Measurements from ENCODE around the gene STK38. TPM values are rescaled to one million over a fixed set of nuclear protein-coding genes. Genes with fewer than 3 reads are reported as not detected.

STK38 gene
- total and polyA plus RNA-seq, 2 donors (not counting 1 experiment from before 2014, with no cell fraction given), result 26.9 to 42.6 TPM

- Histone ChIP-seq H3K4me1 (ENCODE audit: control insufficient read depth, extremely low read depth, insufficient read depth, low read length) (no peaks in the 10 kb centered on the region), H3K36me3 (ENCODE audit: control insufficient read depth, insufficient read depth, low read length) (no peaks in the 10 kb centered on the region), H3K27me3 (ENCODE audit: control insufficient read depth, insufficient read depth, low read length) (no peaks in the 10 kb centered on the region), H3K27ac (ENCODE audit: insufficient read depth, low read length) (no peak overlapping the region), H3K9ac (ENCODE audit: insufficient read depth, low read length) (no peak overlapping the region), H3K4me3 (replicated peaks in 1 of 4; ENCODE audit: control extremely low read depth in 1 of 4, insufficient read depth in 1 of 4, low read depth in 3 of 4, low read length in 4 of 4) (no peak overlapping the region), H4K20me1 (ENCODE audit: control insufficient read depth, extremely low read depth, insufficient read depth, low read length) (no peaks in the 10 kb centered on the region), H3K79me2 (ENCODE audit: control insufficient read depth, insufficient read depth, low read length) (no peaks in the 10 kb centered on the region), H3K9me3 (ENCODE audit: control insufficient read depth, insufficient read depth, low read depth, low read length) (no peaks in the 10 kb centered on the region), H3K4me2 (ENCODE audit: extremely low read depth, insufficient read depth, low read length) (no peak overlapping the region), H2AFZ (ENCODE audit: low read length) (no peak overlapping the region)
- no peak for TF ChIP-seq CTCF (conservative IDR thresholded peaks at IDR 0.05 in 1 of 2, IDR thresholded peaks at IDR 0.05 in 1 of 2; ENCODE audit: low read depth in 1 of 2, low read length in 2 of 2)
- TF ChIP-seq EZH2 (IDR thresholded peaks at IDR 0.05; ENCODE audit: low read length, missing control alignments), result no peak
- no peak for DNase-seq (ENCODE audit: low read depth in 2 of 2)
Measured at GRCh38 chr6:36563237-36563927, 16.1 kb upstream of the STK38 start.

GRCh38 chr6:36560822-36561221 lies 13.5 kb upstream of the STK38 start:
- Histone ChIP-seq H4K20me1 (ENCODE audit: control insufficient read depth, extremely low read depth, insufficient read depth, low read length) (no peaks in the 10 kb centered on the region), H2AFZ (ENCODE audit: low read length) (no peak overlapping the region), H3K4me2 (ENCODE audit: extremely low read depth, insufficient read depth, low read length) (no peak overlapping the region), H3K27me3 (ENCODE audit: control insufficient read depth, insufficient read depth, low read length) (no peaks in the 10 kb centered on the region), H3K79me2 (ENCODE audit: control insufficient read depth, insufficient read depth, low read length) (no peaks in the 10 kb centered on the region), H3K36me3 (ENCODE audit: control insufficient read depth, insufficient read depth, low read length) (no peaks in the 10 kb centered on the region), H3K27ac (ENCODE audit: insufficient read depth, low read length) (no peak overlapping the region), H3K9me3 (ENCODE audit: control insufficient read depth, insufficient read depth, low read depth, low read length) (no peaks in the 10 kb centered on the region), H3K4me3 (replicated peaks in 1 of 4; ENCODE audit: control extremely low read depth in 1 of 4, insufficient read depth in 1 of 4, low read depth in 3 of 4, low read length in 4 of 4) (no peak overlapping the region), H3K9ac (ENCODE audit: insufficient read depth, low read length) (no peak overlapping the region), H3K4me1 (ENCODE audit: control insufficient read depth, extremely low read depth, insufficient read depth, low read length) (no peaks in the 10 kb centered on the region)
- DNase-seq (ENCODE audit: low read depth in 2 of 2), result no peak
- TF ChIP-seq CTCF (conservative IDR thresholded peaks at IDR 0.05 in 1 of 2, IDR thresholded peaks at IDR 0.05 in 1 of 2; ENCODE audit: low read depth in 1 of 2, low read length in 2 of 2) (no peak), EZH2 (IDR thresholded peaks at IDR 0.05; ENCODE audit: low read length, missing control alignments) (no peak)

- TF ChIP-seq CTCF (conservative IDR thresholded peaks at IDR 0.05 in 1 of 2, IDR thresholded peaks at IDR 0.05 in 1 of 2; ENCODE audit: low read depth in 1 of 2, low read length in 2 of 2) (no peak), EZH2 (IDR thresholded peaks at IDR 0.05; ENCODE audit: low read length, missing control alignments) (no peak)
- Histone ChIP-seq H3K79me2 (ENCODE audit: control insufficient read depth, insufficient read depth, low read length) (no peaks in the 10 kb centered on the region), H3K9ac (ENCODE audit: insufficient read depth, low read length) (no peak overlapping the region), H2AFZ (ENCODE audit: low read length) (no peak overlapping the region), H3K4me3 (replicated peaks in 1 of 4; ENCODE audit: control extremely low read depth in 1 of 4, insufficient read depth in 1 of 4, low read depth in 3 of 4, low read length in 4 of 4) (no peak overlapping the region), H3K4me2 (ENCODE audit: extremely low read depth, insufficient read depth, low read length) (no peak overlapping the region), H3K9me3 (ENCODE audit: control insufficient read depth, insufficient read depth, low read depth, low read length) (no peaks in the 10 kb centered on the region), H3K27me3 (ENCODE audit: control insufficient read depth, insufficient read depth, low read length) (no peaks in the 10 kb centered on the region), H3K36me3 (ENCODE audit: control insufficient read depth, insufficient read depth, low read length) (no peaks in the 10 kb centered on the region), H3K4me1 (ENCODE audit: control insufficient read depth, extremely low read depth, insufficient read depth, low read length) (no peaks in the 10 kb centered on the region), H4K20me1 (ENCODE audit: control insufficient read depth, extremely low read depth, insufficient read depth, low read length) (no peaks in the 10 kb centered on the region), H3K27ac (ENCODE audit: insufficient read depth, low read length) (no peak overlapping the region)
- no peak for DNase-seq (ENCODE audit: low read depth in 2 of 2)
Measured at GRCh38 chr6:36559011-36559793, 11.9 kb upstream of the STK38 start.
